Measurements from ENCODE around the gene UGT2A3.

The UGT2A3 gene

DNA sequence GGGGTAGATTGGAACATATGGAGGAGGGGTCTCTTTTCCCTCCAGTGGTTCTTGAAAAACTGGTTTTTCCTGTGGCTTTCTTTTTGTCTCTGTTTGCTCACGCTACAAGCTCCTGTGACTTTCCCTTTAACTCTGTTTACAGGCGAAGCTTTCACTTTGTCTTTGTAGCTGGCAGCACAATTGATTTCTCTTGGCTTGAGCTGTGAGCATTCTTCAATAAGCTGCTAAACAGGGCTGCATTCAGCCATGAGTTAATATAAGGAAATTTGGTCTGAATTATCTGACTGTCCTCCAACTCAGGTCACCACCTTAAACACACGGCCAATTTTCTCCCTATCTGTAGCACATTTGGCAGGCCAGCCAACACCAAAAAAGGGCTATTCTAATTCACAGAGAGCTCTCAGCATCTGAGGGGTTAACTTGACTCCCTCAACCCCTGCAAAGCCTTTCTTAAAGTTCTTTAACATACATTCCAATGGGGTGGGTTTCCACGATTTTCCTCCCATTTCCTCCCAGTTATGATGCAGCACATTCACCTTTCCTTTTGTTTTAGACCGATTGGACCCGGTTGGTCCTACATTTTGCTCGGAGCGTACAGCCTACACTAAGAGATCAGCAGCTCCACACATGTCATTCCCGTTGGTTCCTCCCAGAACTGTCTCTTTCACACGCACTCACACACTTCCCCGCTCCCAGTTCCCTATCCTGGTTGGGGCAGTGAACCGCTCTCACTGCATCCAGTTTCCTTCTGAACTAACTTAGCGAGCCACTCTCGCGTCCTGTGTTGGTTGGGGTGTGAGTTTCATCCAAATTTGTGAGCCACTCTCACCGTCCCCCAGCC is 45.4 kb downstream of the UGT2A3 start:
- DNase-seq = no peak
- Mint-ChIP-seq H3K36me3 (ENCODE audit: insufficient read depth) (no peaks in the 10 kb centered on the region), H3K4me3 (no peak overlapping the region), H3K27ac (no peak overlapping the region), H3K4me1 (ENCODE audit: low read depth in 2 of 2) (no peaks in the 10 kb centered on the region), H3K27me3 (no peaks in the 10 kb centered on the region), H3K9me3 (peaks cover 7 to 9% of the 10 kb centered on the region in 2 donors)
- no peak for ATAC-seq (replicated peaks)

DNA sequence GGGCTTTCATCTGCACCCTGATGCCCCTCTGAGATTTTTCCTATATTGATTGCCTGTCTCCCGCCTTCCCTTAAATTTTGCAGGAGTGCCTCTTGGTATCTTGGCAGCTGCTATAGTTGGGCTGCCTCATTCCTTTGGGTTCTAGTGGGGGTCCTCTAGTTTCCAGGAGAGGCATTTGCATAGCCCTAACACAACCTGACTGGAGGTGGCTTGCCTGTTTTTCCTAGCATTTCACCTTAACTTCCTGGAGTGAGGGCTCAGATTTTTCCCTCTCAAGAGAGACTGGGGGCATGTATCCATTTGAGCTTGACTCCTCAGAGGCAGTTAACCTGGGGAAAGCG is 46.0 kb downstream of the UGT2A3 start:
- H3K27me3 Mint-ChIP-seq = no peaks in the 10 kb centered on the region
- peaks cover 7 to 9% of the 10 kb centered on the region in 2 donors for H3K9me3 Mint-ChIP-seq
- H3K4me1 Mint-ChIP-seq (ENCODE audit: low read depth in 2 of 2) = no peaks in the 10 kb centered on the region
- ATAC-seq (replicated peaks) (no peak), DNase-seq (no peak)
- H3K36me3 Mint-ChIP-seq (ENCODE audit: insufficient read depth) = no peaks in the 10 kb centered on the region
- no peak overlapping the region for H3K4me3 Mint-ChIP-seq
- H3K27ac Mint-ChIP-seq = no peak overlapping the region

DNA sequence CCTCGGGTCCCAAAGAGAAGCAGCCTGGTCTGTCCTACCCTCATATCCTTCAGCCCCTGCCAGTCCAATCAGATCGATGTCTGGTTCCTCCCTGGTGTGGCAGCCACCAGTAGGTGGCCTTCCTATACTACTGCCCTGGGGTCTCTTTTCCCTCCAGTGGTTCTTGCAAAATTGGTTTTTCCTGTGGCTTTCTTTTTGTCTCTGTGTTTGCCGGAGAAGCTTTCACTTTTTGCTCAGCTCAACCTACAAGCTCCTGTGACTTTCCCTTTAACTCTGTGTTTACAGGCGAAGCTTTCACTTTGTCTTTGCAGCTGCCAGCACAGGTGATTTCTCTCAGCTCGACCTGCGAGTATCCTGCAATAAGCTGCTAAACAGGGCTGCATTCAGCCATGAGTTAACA is 46.8 kb downstream of the UGT2A3 start:
- Mint-ChIP-seq H3K27ac (no peak overlapping the region), H3K36me3 (ENCODE audit: insufficient read depth) (no peaks in the 10 kb centered on the region), H3K27me3 (no peaks in the 10 kb centered on the region), H3K4me1 (ENCODE audit: low read depth in 2 of 2) (no peaks in the 10 kb centered on the region), H3K9me3 (peaks cover 7% of the 10 kb centered on the region in 2 donors), H3K4me3 (no peak overlapping the region)
- ATAC-seq (replicated peaks) (no peak), DNase-seq (no peak)

DNA sequence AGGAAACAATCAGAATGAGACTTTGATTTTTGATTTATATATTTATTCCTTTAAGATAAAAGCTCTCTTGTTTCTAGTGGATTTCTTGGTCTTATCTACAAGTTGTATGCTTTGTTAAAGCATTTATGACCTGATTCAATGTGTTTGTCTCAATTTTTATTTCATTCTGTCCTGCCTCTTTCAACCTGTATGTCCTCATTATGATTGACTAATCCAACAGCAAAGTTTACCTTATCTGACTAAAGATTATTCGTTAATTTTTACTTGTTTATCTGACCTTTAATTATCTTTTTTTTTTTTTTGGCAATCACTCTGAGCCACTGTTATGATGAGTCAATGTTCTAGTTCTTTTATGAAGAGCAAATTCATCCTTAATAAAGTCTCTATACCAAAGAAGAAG is 54.9 kb downstream of the UGT2A3 start:
- Mint-ChIP-seq H3K4me3 (no peak overlapping the region), H3K36me3 (ENCODE audit: insufficient read depth) (no peaks in the 10 kb centered on the region), H3K4me1 (ENCODE audit: low read depth in 2 of 2) (no peaks in the 10 kb centered on the region), H3K27ac (no peak overlapping the region), H3K27me3 (no peaks in the 10 kb centered on the region), H3K9me3 (no peaks in the 10 kb centered on the region)
- ATAC-seq (replicated peaks) (no peak), DNase-seq (no peak)

DNA sequence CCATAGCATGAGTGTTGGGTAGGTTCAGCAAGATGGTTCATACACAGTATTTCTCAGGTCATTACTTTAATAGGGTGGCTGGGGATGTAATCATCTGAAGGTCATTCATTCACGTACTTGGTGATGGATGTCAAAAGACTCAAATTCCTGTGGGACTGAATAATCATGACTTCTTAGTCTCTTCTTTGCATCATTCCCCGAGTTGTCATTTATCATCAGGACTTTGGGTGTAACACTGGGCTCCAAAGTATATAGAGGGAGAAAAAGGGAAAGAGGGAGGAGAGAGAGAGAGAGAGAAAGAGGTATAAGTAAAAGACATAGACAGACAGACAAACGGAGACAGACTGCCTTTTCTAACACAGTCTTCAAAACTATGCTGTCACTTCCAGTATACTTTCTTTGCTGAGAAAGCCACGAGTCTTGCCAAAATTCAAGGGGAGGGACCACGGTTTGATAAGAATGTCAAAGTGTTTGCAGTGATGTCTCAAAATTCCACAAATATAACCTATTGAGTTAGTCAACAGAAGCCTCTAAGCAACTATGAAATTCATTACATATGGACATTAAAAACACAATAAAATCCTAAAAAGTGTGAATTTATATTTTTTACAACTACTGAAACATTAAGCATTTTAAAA is 55.9 kb downstream of the UGT2A3 start:
- ATAC-seq (replicated peaks) (no peak), DNase-seq (no peak)
- H3K4me3 Mint-ChIP-seq = no peak overlapping the region
- H3K9me3 Mint-ChIP-seq = no peaks in the 10 kb centered on the region
- H3K27me3 Mint-ChIP-seq = no peaks in the 10 kb centered on the region
- H3K4me1 Mint-ChIP-seq (ENCODE audit: low read depth in 2 of 2) = no peaks in the 10 kb centered on the region
- no peaks in the 10 kb centered on the region for H3K36me3 Mint-ChIP-seq (ENCODE audit: insufficient read depth)
- H3K27ac Mint-ChIP-seq = no peak overlapping the region

DNA sequence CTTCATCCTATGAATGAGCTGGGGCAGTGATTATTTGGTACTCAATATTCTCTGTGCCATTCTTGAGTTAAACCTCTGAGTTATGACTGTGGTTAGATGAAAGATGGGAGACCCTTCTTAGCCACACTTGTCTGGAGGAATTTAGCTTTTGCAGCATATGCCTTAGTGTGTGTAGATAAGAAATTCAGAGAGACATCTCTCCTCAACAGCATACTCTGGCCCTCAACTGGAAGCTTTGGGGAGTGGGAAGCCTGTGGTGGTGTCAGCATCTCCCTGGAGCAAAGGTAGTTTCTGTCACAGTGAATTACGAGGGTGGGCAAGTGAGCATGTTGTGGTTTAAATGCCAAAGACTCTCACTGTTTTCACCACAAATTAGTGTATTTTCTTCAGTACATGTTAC is 58.7 kb downstream of the UGT2A3 start:
- no peak overlapping the region for H3K27ac Mint-ChIP-seq
- no peaks in the 10 kb centered on the region for H3K36me3 Mint-ChIP-seq (ENCODE audit: insufficient read depth)
- ATAC-seq (replicated peaks) (no peak), DNase-seq (no peak)
- no peaks in the 10 kb centered on the region for H3K4me1 Mint-ChIP-seq (ENCODE audit: low read depth in 2 of 2)
- H3K9me3 Mint-ChIP-seq = peaks cover 0 to 1% of the 10 kb centered on the region in 2 donors
- H3K4me3 Mint-ChIP-seq = no peak overlapping the region
- no peaks in the 10 kb centered on the region for H3K27me3 Mint-ChIP-seq

DNA sequence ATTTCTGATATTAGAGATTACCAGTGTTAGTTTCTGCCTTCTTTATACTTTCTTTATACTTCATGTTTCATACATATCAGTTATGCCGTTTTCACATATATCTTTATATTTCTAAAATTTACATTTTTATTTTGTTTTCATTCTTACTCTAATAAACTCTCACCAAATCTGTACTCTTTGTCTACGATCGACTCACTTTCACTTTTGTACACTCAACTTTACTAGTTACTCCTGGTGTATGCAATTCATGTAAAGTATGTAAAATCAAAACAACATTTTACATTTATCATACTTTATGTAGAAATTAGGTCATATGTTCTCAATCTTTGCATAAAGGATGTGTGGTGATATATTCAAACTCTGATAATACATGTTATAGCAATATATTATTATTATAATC is 59.9 kb downstream of the UGT2A3 start:
- H3K36me3 Mint-ChIP-seq (ENCODE audit: insufficient read depth) = no peaks in the 10 kb centered on the region
- no peaks in the 10 kb centered on the region for H3K4me1 Mint-ChIP-seq (ENCODE audit: low read depth in 2 of 2)
- no peak overlapping the region for H3K4me3 Mint-ChIP-seq
- H3K27ac Mint-ChIP-seq = no peak overlapping the region
- ATAC-seq (replicated peaks) (no peak), DNase-seq (no peak)
- no peaks in the 10 kb centered on the region for H3K27me3 Mint-ChIP-seq
- peaks cover 0 to 1% of the 10 kb centered on the region in 2 donors for H3K9me3 Mint-ChIP-seq

DNA sequence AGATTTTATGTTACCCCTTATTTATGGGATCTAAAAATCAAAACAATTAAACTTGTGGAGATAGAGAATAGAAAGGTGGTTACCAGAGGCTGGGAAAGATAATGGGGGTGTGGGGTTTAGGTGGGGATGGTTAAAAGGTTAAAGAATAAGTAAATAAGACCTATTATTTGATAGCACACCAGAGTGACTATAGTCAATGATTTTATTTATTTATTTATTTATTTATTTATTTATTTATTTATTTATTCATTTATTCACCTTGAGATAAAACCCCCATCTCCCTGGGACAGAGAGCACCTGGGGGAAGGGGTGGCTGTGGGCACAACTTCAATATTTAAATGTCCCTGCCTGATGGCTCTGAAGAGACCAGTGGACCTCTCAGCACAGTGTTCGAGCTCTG is 66.1 kb downstream of the UGT2A3 start:
- no peaks in the 10 kb centered on the region for H3K27me3 Mint-ChIP-seq
- no peaks in the 10 kb centered on the region for H3K36me3 Mint-ChIP-seq (ENCODE audit: insufficient read depth)
- peaks cover 0 to 1% of the 10 kb centered on the region in 2 donors for H3K9me3 Mint-ChIP-seq
- DNase-seq = no peak
- H3K27ac Mint-ChIP-seq = no peak overlapping the region
- no peak for ATAC-seq (replicated peaks)
- H3K4me1 Mint-ChIP-seq (ENCODE audit: low read depth in 2 of 2) = no peaks in the 10 kb centered on the region
- no peak overlapping the region for H3K4me3 Mint-ChIP-seq

DNA sequence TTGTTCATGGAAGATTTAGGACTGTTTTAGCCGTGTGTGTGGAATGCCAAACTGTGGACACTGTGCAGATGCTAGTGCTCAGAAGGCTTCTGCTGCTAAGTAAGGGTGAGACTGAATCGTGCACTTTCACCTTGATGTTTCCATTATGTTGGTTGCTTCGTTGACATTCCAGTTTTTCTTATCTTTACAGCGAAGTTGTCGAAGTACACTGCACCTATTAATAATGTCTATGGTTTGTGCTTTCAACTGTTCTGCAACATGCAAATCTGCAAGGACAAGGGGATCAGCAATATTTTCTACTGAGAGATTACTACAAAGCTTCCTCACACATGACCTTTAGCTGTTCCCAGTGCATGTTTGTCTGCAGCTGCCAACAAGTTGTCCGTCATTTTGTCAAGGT is 67.7 kb downstream of the UGT2A3 start:
- H3K4me3 Mint-ChIP-seq = no peak overlapping the region
- no peak for DNase-seq
- no peaks in the 10 kb centered on the region for H3K27me3 Mint-ChIP-seq
- no peaks in the 10 kb centered on the region for H3K36me3 Mint-ChIP-seq (ENCODE audit: insufficient read depth)
- H3K9me3 Mint-ChIP-seq = no peaks in the 10 kb centered on the region
- H3K4me1 Mint-ChIP-seq (ENCODE audit: low read depth in 2 of 2) = no peaks in the 10 kb centered on the region
- no peak overlapping the region for H3K27ac Mint-ChIP-seq
- no peak for ATAC-seq (replicated peaks)
